IMR-90 (cell line): ENCODE results near the gene CPLX1. TPM values are rescaled to one million over a fixed set of nuclear protein-coding genes. Genes with fewer than 3 reads are reported as not detected.

Experiments used
- ATAC-seq: fragments of 200-7000 bp; cut with Tn5 transposase; 2 replicates; pipeline ENCODE4 v1.9.1; 2020; ENCODE audit warnings: low read depth, mild to moderate bottlenecking, moderate library complexity
- BruUV-seq: library from RNA; stranded (reverse); fragments of 400-500 nt; replicated peaks from 2 replicates; lab custom pipeline; 2021; lab: Mats Ljungman, UMichigan
- CTCF ChIA-PET: fragments of 300-600 bp; formaldehyde crosslinking; extraction: SDS; loops from one replicate; lab custom pipeline; 2021; ENCODE audit warnings: antibody characterized with exemption; lab: Yijun Ruan, JAX
- POLR2A ChIA-PET: fragments of 300-600 bp; sonication (Branson Sonifier 250); formaldehyde crosslinking; loops from one replicate; lab custom pipeline; 2022; ENCODE audit warnings: antibody characterized with exemption; ENCODE audit not compliant: unreplicated experiment; lab: Charles Lee
- DNase-seq: peaks from one replicate; pipeline ENCODE4 v3.0.0; 2013
- H2AFZ ChIP-seq: replicated peaks from 2 replicates; pipeline ENCODE3; 2013; ENCODE audit warnings: low read length, mild to moderate bottlenecking; ENCODE audit not compliant: poor library complexity
- H2AK5ac ChIP-seq: 2 replicates; pipeline ENCODE4 v1.6.1; 2013; ENCODE audit warnings: low read depth, low read length, inconsistent platforms
- H2AK9ac ChIP-seq: replicated peaks from 2 replicates; pipeline ENCODE3; 2013; ENCODE audit warnings: mild to moderate bottlenecking, low read depth, low read length, moderate library complexity; ENCODE audit not compliant: poor library complexity
- H2BK120ac ChIP-seq: 2 replicates; pipeline ENCODE4 v1.6.1; 2013; ENCODE audit warnings: low read depth, low read length, inconsistent platforms
- H2BK15ac ChIP-seq: 3 replicates; pipeline ENCODE4 v1.6.1; 2013; ENCODE audit warnings: low read depth, low read length, inconsistent platforms
- H2BK20ac ChIP-seq: 2 replicates; pipeline ENCODE4 v1.6.1; 2013; ENCODE audit warnings: low read depth, mild to moderate bottlenecking, inconsistent platforms, low read length, moderate library complexity
- H2BK5ac ChIP-seq: 2 replicates; pipeline ENCODE4 v1.6.1; 2013; ENCODE audit warnings: mild to moderate bottlenecking, low read depth, low read length, inconsistent platforms; ENCODE audit not compliant: poor library complexity, severe bottlenecking
- H3K14ac ChIP-seq: replicated peaks from 2 replicates; pipeline ENCODE4 v1.6.1; 2013; ENCODE audit warnings: low read depth, low read length, inconsistent platforms
- H3K18ac ChIP-seq: 2 replicates; pipeline ENCODE4 v1.6.1; 2013; ENCODE audit warnings: low read depth, low read length, control low read depth
- H3K23ac ChIP-seq: 2 replicates; pipeline ENCODE4 v1.6.1; 2013; ENCODE audit warnings: low read depth, low read length, inconsistent platforms
- H3K27ac ChIP-seq: 2 replicates; pipeline ENCODE4 v1.5.1; 2013; ENCODE audit warnings: mild to moderate bottlenecking, control low read depth, low read length; ENCODE audit not compliant: insufficient read depth
- H3K27me3 ChIP-seq: 2 replicates; pipeline ENCODE4 v1.6.1; 2013; ENCODE audit warnings: low read length; ENCODE audit not compliant: control insufficient read depth, insufficient read depth
- H3K36me3 ChIP-seq: 2 replicates; pipeline ENCODE4 v1.6.1; 2013; ENCODE audit warnings: low read length, mixed read lengths; ENCODE audit not compliant: control insufficient read depth, insufficient read depth
- H3K4ac ChIP-seq: 2 replicates; pipeline ENCODE4 v1.6.1; 2013; ENCODE audit warnings: low read depth, low read length, inconsistent platforms
- H3K4me1 ChIP-seq: 2 replicates; pipeline ENCODE4 v1.6.1; 2013; ENCODE audit warnings: low read length, mixed read lengths; ENCODE audit not compliant: control insufficient read depth, insufficient read depth
- H3K4me2 ChIP-seq: 2 replicates; pipeline ENCODE4 v1.6.1; 2013; ENCODE audit warnings: low read depth, mild to moderate bottlenecking, control low read depth, low read length, moderate library complexity
- H3K4me3 ChIP-seq: 2 replicates; pipeline ENCODE4 v1.5.1; 2013; ENCODE audit warnings: low read depth, mild to moderate bottlenecking, control low read depth, low read length, moderate library complexity; ENCODE audit not compliant: insufficient read depth
- H3K56ac ChIP-seq: 2 replicates; pipeline ENCODE4 v1.6.1; 2013; ENCODE audit warnings: low read length, inconsistent platforms; ENCODE audit not compliant: insufficient read depth; ENCODE audit errors: extremely low read depth
- H3K79me1 ChIP-seq, 2 experiments: 2 replicates each; pipeline ENCODE4 v1.6.1; 2013; ENCODE audit warnings: low read length in 2 of 2, inconsistent platforms in 1 of 2, low read depth in 1 of 2
- H3K9ac ChIP-seq: 2 replicates; pipeline ENCODE4 v1.6.1; 2013; ENCODE audit warnings: low read depth, low read length, control low read depth
- H3K9me1 ChIP-seq: 2 replicates; pipeline ENCODE4 v1.6.1; 2013; ENCODE audit warnings: low read length, inconsistent platforms; ENCODE audit not compliant: insufficient read depth
- H3K9me3 ChIP-seq: 2 replicates; pipeline ENCODE4 v1.6.1; 2013; ENCODE audit warnings: low read length; ENCODE audit not compliant: control insufficient read depth, insufficient read depth
- H4K20me1 ChIP-seq: 2 replicates; pipeline ENCODE4 v1.6.1; 2013; ENCODE audit warnings: low read length, inconsistent platforms; ENCODE audit not compliant: insufficient read depth
- H4K5ac ChIP-seq: 2 replicates; pipeline ENCODE4 v1.6.1; 2013; ENCODE audit warnings: mild to moderate bottlenecking, low read depth, low read length, control low read depth
- H4K8ac ChIP-seq, 2 experiments: 2 replicates each; pipeline ENCODE4 v1.6.1; 2013; ENCODE audit warnings: low read depth in 2 of 2, low read length in 2 of 2, control low read depth in 1 of 2, inconsistent platforms in 1 of 2
- H4K91ac ChIP-seq: 2 replicates; pipeline ENCODE4 v1.6.1; 2013; ENCODE audit warnings: low read depth, low read length, inconsistent platforms; ENCODE audit not compliant: insufficient read depth
- CEBPB ChIP-seq: IDR thresholded peaks from 2 replicates; pipeline ENCODE4 v1.6.1; 2012; ENCODE audit warnings: low read depth, low read length, improper control_type of control experiment
- CHD1 ChIP-seq: IDR thresholded peaks from 2 replicates; pipeline ENCODE4 v1.6.1; 2012; ENCODE audit warnings: low read depth, low read length, improper control_type of control experiment
- FOS ChIP-seq: fragments of 150-350 bp; IDR thresholded peaks from 2 replicates; pipeline ENCODE4 v1.6.1; 2016; ENCODE audit warnings: low read depth, low read length
- MAFK ChIP-seq: IDR thresholded peaks from 2 replicates; pipeline ENCODE4 v1.6.1; 2012; ENCODE audit warnings: low read depth, low read length, improper control_type of control experiment
- MAZ ChIP-seq: IDR thresholded peaks from 2 replicates; pipeline ENCODE4 v1.6.1; 2012; ENCODE audit warnings: low read depth, mild to moderate bottlenecking, low read length, improper control_type of control experiment, moderate library complexity, borderline replicate concordance
- MXI1 ChIP-seq: IDR thresholded peaks from 2 replicates; pipeline ENCODE4 v1.6.1; 2012; ENCODE audit warnings: low read depth, mild to moderate bottlenecking, low read length, moderate library complexity, borderline replicate concordance
- NFE2L2 ChIP-seq: fragments of 150-350 bp; IDR thresholded peaks from 2 replicates; pipeline ENCODE4 v1.6.1; 2016; ENCODE audit warnings: low read depth, mild to moderate bottlenecking, low read length
- POLR2A ChIP-seq: IDR thresholded peaks from 2 replicates; pipeline ENCODE4 v1.6.1; 2012; ENCODE audit warnings: mild to moderate bottlenecking, low read depth, low read length
- RAD21 ChIP-seq: IDR thresholded peaks from 2 replicates; pipeline ENCODE4 v1.6.1; 2012; ENCODE audit warnings: low read length, improper control_type of control experiment
- RCOR1 ChIP-seq: IDR thresholded peaks from 2 replicates; pipeline ENCODE4 v1.6.1; 2012; ENCODE audit warnings: mild to moderate bottlenecking, low read length, improper control_type of control experiment; ENCODE audit not compliant: insufficient replicate concordance
- RFX5 ChIP-seq: IDR thresholded peaks from 2 replicates; pipeline ENCODE4 v1.8.0; 2012; ENCODE audit warnings: low read depth, mild to moderate bottlenecking, low read length, moderate library complexity
- WGBS, 2 experiments: methylation state at CpG; one replicate each; pipeline versions ENCODE4 v1.1.5 to v1.1.7; 2013; ENCODE audit warnings: missing lambda C conversion rate in 2 of 2; ENCODE audit not compliant: insufficient read length in 1 of 2; ENCODE audit errors: extremely low coverage in 2 of 2; 5-methylcytosine and 5-hydroxymethylcytosine counted together
- dilution Hi-C: fragments of 300-500 bp; cut with HindIII; formaldehyde crosslinking; loops from one replicate; pipeline ENCODE4 v1.14.3; 2018; ENCODE audit warnings: low sequenced_read_pairs; ENCODE audit not compliant: unreplicated experiment
- in situ Hi-C: fragments of 300-500 bp; cut with MboI; formaldehyde crosslinking; loops from 3 replicates; pipeline ENCODE4 v1.14.3; 2019; ENCODE audit warnings: low sequenced_read_pairs, inconsistent platforms, mixed read lengths
- intact Hi-C: fragments of 100-400 bp; cut with micrococcal nuclease; formaldehyde crosslinking; loops from 2 replicates; pipeline ENCODE4 v1.10.0; 2022
- polyA plus RNA-seq, 3 experiments: library from polyadenylated mRNA; depleted of rRNA; stranded (reverse); fragments of >200 nt; gene quantifications; 2 replicates each; pipeline ENCODE4 v1.2.3, GENCODE V29; 2012; ENCODE audit warnings: low replicate concordance in 1 of 3
- total RNA-seq: library from RNA; depleted of rRNA; stranded (reverse); fragments of >200 nt; gene quantifications from 2 replicates; pipeline ENCODE4 v1.2.3, GENCODE V29; 2012
- TF ChIP-seq, protein P1 (sequence below): conservative IDR thresholded peaks from 2 replicates; pipeline ENCODE4 v1.5.1; 2012; ENCODE audit warnings: mild to moderate bottlenecking, low read depth, low read length, improper control_type of control experiment

CPLX1 gene
- total and polyA plus RNA-seq, 2 of the 4 experiments (the other 2 are of a cell fraction), result 0.05 TPM; not detected in 1

DNA sequence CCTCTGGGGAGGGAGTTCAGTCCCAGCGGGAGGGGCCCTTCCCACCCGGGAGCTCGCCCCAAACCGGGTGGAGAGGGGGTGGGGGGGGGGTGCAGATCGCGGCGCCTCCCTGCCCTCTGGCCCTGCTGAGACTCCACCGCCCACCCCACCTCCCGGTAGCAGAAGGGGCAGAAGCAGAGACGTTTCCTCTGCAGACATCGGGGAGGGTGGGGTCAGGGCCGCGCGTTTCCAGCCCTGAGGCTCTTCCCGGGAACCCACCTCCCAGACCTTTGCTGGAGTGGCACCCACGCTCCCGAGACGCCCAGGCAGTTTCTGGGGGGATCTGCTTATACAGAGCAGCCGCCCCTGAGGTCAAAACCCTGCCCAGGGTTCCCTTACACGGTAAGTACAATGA is 30.2 kb downstream of the CPLX1 start:
- dilution Hi-C loops, result no loop called here
- no peak overlapping the region for H2BK120ac ChIP-seq

More for the DNA sequence above, 30.2 kb downstream of the CPLX1 start:
- Histone ChIP-seq H4K8ac (no peak overlapping the region), H3K56ac (no peak overlapping the region), H2AK9ac (no peak overlapping the region), H2BK5ac (no peak overlapping the region), H2BK15ac (no peak overlapping the region), H2AK5ac (no peak overlapping the region), H3K9me1 (no peaks in the 10 kb centered on the region), H2BK20ac (no peak overlapping the region), H3K36me3 (no peaks in the 10 kb centered on the region), H3K9ac (no peak overlapping the region), H3K27ac (no peak overlapping the region), H3K9me3 (no peaks in the 10 kb centered on the region), H3K23ac (no peak overlapping the region), H2AFZ (no peak overlapping the region), H3K4me3 (no peak overlapping the region), H4K5ac (no peak overlapping the region), H4K20me1 (no peaks in the 10 kb centered on the region), H3K4me2 (no peak overlapping the region), H3K14ac (no peak overlapping the region), H3K4ac (no peak overlapping the region), H3K18ac (no peak overlapping the region), H3K27me3 (peaks cover 55% of the 10 kb centered on the region), H3K79me1 (no peaks in the 10 kb centered on the region), H4K91ac (no peak overlapping the region), H3K4me1 (no peaks in the 10 kb centered on the region)
- ATAC-seq, result no peak
- no TSS peak for BruUV-seq
- DNase-seq, result no peak
- intact Hi-C loops, result no loop called here
- TF ChIP-seq NFE2L2 (no peak), MAZ (no peak), RCOR1 (no peak), RAD21 (no peak), CHD1 (no peak), POLR2A (no peak), MAFK (no peak), RFX5 (no peak), CEBPB (no peak), MXI1 (no peak), FOS (no peak)
- TF ChIP-seq, protein P1, sequence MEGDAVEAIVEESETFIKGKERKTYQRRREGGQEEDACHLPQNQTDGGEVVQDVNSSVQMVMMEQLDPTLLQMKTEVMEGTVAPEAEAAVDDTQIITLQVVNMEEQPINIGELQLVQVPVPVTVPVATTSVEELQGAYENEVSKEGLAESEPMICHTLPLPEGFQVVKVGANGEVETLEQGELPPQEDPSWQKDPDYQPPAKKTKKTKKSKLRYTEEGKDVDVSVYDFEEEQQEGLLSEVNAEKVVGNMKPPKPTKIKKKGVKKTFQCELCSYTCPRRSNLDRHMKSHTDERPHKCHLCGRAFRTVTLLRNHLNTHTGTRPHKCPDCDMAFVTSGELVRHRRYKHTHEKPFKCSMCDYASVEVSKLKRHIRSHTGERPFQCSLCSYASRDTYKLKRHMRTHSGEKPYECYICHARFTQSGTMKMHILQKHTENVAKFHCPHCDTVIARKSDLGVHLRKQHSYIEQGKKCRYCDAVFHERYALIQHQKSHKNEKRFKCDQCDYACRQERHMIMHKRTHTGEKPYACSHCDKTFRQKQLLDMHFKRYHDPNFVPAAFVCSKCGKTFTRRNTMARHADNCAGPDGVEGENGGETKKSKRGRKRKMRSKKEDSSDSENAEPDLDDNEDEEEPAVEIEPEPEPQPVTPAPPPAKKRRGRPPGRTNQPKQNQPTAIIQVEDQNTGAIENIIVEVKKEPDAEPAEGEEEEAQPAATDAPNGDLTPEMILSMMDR, result no peak
- in situ Hi-C loops, result no loop called here
- ChIA-PET POLR2A (no interaction called here), CTCF (no interaction called here)
- WGBS, 2 experiments, result no CpG with 5 or more reads among the region's 20 CpGs
